HEK293T (cell line): ENCODE data around the gene IQCN.

ENCODE experiments used
- CTCF ChIA-PET: fragments of 350-600 bp; formaldehyde crosslinking; extraction: SDS; loops from one replicate; lab custom pipeline; 2021; ENCODE audit warnings: antibody characterized with exemption, inconsistent platforms; lab: Yijun Ruan, JAX
- POLR2A ChIA-PET: fragments of 350-600 bp; formaldehyde crosslinking; extraction: SDS; loops from one replicate; lab custom pipeline; 2020; ENCODE audit warnings: antibody characterized with exemption, inconsistent platforms; lab: Yijun Ruan, JAX
- DNase-seq: peaks from one replicate; pipeline ENCODE4 v3.0.0; 2012; ENCODE audit warnings: mixed read lengths; ENCODE audit errors: extremely low spot score
- ARNT ChIP-seq: fragments of 450-650 bp; IDR thresholded peaks from 2 replicates; pipeline ENCODE4 v1.6.1; 2017; ENCODE audit warnings: mild to moderate bottlenecking
- BHLHE40 ChIP-seq: fragments of 450-650 bp; IDR thresholded peaks from 2 replicates; pipeline ENCODE4 v1.6.1; 2016; ENCODE audit warnings: mild to moderate bottlenecking, moderate library complexity, borderline replicate concordance
- CTBP1 ChIP-seq: fragments of 450-650 bp; IDR thresholded peaks from 2 replicates; pipeline ENCODE4 v1.6.1; 2016; ENCODE audit warnings: borderline replicate concordance
- ELF4 ChIP-seq: fragments of 450-650 bp; IDR thresholded peaks from 2 replicates; pipeline ENCODE4 v1.6.1; 2017; ENCODE audit warnings: antibody characterized with exemption
- FOXA1 ChIP-seq: fragments of 450-650 bp; IDR thresholded peaks from 2 replicates; pipeline ENCODE4 v1.6.1; 2016; ENCODE audit warnings: mild to moderate bottlenecking
- FOXK2 ChIP-seq: fragments of 450-650 bp; IDR thresholded peaks from 2 replicates; pipeline ENCODE4 v1.6.1; 2016; ENCODE audit warnings: mild to moderate bottlenecking
- FOXM1 ChIP-seq: fragments of 450-650 bp; IDR thresholded peaks from 2 replicates; pipeline ENCODE4 v1.6.1; 2017; ENCODE audit warnings: mild to moderate bottlenecking, borderline replicate concordance
- HDGF ChIP-seq: fragments of 450-650 bp; IDR thresholded peaks from 2 replicates; pipeline ENCODE4 v1.6.1; 2017; ENCODE audit warnings: antibody characterized with exemption, borderline replicate concordance
- L3MBTL2 ChIP-seq: fragments of 450-650 bp; conservative IDR thresholded peaks from 2 replicates; pipeline ENCODE4 v1.6.1; 2016; ENCODE audit warnings: mild to moderate bottlenecking
- LEF1 ChIP-seq: fragments of 450-650 bp; IDR thresholded peaks from 2 replicates; pipeline ENCODE4 v1.6.1; 2017; ENCODE audit warnings: mild to moderate bottlenecking, borderline replicate concordance
- NFRKB ChIP-seq: fragments of 450-650 bp; IDR thresholded peaks from 2 replicates; pipeline ENCODE4 v1.6.1; 2016; ENCODE audit warnings: mild to moderate bottlenecking, moderate library complexity
- PKNOX1 ChIP-seq: fragments of 450-650 bp; IDR thresholded peaks from 2 replicates; pipeline ENCODE4 v1.6.1; 2016
- SP1 ChIP-seq: fragments of 450-650 bp; IDR thresholded peaks from 2 replicates; pipeline ENCODE4 v1.6.1; 2017
- SUZ12 ChIP-seq: fragments of 450-650 bp; IDR thresholded peaks from 2 replicates; pipeline ENCODE4 v1.6.1; 2016; ENCODE audit warnings: mild to moderate bottlenecking
- TARDBP ChIP-seq: fragments of 450-650 bp; IDR thresholded peaks from 2 replicates; pipeline ENCODE4 v1.6.1; 2016
- ZNF384 ChIP-seq: fragments of 450-650 bp; IDR thresholded peaks from 2 replicates; pipeline ENCODE4 v1.6.1; 2016

The IQCN gene

DNA sequence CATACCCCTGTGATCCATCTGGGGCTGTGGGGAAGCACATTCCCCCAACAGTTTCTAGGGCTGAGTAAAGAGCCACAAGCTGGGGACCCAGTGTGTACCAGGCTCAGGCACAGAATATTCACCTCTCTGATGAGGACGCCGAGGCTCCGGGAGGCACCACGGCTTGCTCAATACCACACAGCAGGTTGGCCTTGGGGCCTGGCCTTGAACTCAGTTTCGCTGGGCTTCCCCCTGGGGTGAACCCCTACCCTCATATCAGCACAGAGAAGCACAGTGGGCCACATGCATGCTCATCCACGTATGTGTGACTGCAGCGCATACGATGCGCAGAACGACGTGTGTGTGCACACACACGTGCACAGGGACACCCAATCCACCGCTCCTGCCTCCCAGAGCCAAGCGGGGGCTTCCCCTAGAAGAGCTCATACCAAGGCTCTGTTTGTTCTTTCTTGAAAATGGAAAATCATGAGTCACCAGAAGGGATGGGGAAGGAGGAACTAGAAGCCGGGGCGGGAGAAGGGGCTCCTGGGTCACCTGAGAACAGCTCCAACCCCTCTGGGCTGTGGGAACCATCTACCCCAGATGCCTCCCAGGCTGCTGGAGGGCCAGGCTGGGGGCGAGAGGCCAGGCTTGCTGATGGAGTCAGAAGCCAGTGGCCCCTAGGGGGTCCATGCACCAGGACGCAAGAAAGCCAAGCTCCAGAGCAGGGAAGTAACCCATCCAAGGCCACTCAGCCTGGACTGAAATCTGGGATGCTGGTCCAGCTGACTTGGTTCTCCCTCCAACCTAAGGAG lies 43.1 kb downstream of the IQCN start:
- ChIA-PET POLR2A (interaction anchor here (1.3 kb wide), 1 partner anchor 51 kb away, joined by 4 read pairs; no protein-coding TSS in a partner anchor), CTCF (no interaction called here)
- TF ChIP-seq FOXA1 (no peak), ARNT (no peak), FOXK2 (no peak), NFRKB (no peak), TARDBP (no peak), ELF4 (no peak), LEF1 (no peak), FOXM1 (no peak), PKNOX1 (no peak)
- DNase-seq = no peak

- CTCF ChIA-PET = no interaction called here
- no peak for TF ChIP-seq LEF1
- TF ChIP-seq ZNF384 = no peak
- no peak for TF ChIP-seq FOXM1
- POLR2A ChIA-PET = interaction anchor here (1.3 kb wide), 1 partner anchor 52 kb away, joined by 4 read pairs; no protein-coding TSS in a partner anchor
- DNase-seq = no peak
Measured at GRCh38 chr19:18229915-18230314, 44.3 kb downstream of the IQCN start.

DNA sequence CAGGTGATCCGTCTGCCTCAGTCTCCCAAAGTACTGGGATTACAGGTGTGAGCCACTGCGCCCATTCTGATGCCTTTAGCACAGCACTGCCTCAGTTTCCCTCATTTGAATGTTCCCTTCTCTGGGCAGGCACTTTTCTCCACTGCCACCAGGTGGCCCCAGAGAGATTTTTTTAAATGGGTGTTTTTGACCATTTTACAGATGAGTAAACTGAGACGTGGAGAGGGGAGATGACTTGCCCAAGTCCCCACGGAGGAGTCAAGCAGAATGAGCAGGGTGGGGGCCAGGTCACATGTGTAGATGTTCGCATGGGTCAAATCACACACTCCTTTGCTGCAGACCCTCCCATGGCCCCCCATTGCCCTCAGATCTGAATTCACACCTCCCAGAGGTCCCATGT lies 44.8 kb downstream of the IQCN start:
- ChIA-PET CTCF (no interaction called here), POLR2A (no interaction called here)
- TF ChIP-seq CTBP1 = no peak
- TF ChIP-seq NFRKB = no peak
- no peak for TF ChIP-seq PKNOX1
- no peak for TF ChIP-seq FOXA1
- no peak for TF ChIP-seq SP1
- no peak for TF ChIP-seq HDGF
- TF ChIP-seq FOXK2 = no peak
- TF ChIP-seq ELF4 = no peak
- no peak for TF ChIP-seq FOXM1
- no peak for TF ChIP-seq ARNT
- TF ChIP-seq ZNF384 = no peak
- no peak for TF ChIP-seq BHLHE40
- DNase-seq = no peak

DNA sequence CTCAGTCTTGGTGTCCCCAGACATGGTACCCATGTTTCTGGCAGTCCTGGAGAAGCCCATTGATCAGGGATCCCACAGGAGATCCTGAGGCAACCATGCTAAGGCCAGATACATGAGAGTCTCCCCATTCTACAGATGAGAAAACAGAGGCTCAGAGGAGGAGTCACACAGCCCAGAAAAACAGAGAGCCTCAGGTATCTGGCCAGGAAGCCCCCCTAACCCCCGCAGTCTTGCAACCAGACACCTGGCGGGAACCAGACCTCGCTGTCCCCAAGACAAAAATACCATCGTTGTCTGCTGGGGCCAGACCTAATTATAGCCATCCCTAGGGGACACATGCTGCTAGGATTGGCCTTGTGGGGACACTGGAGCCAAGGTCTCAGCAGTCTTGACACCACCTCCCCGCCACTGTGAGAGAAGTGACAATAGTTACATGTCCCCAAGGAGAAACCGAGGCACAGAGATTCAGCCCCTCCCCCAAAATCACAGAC lies 46.4 kb downstream of the IQCN start:
- DNase-seq = no peak
- no peak for TF ChIP-seq ELF4
- no peak for TF ChIP-seq PKNOX1
- no peak for TF ChIP-seq L3MBTL2
- TF ChIP-seq LEF1 = no peak
- no peak for TF ChIP-seq FOXA1
- no peak for TF ChIP-seq BHLHE40
- no peak for TF ChIP-seq ARNT
- no peak for TF ChIP-seq SP1
- no peak for TF ChIP-seq FOXK2
- TF ChIP-seq HDGF = no peak
- TF ChIP-seq CTBP1 = no peak
- TF ChIP-seq ZNF384 = no peak
- CTCF ChIA-PET = no interaction called here
- POLR2A ChIA-PET = no interaction called here

DNA sequence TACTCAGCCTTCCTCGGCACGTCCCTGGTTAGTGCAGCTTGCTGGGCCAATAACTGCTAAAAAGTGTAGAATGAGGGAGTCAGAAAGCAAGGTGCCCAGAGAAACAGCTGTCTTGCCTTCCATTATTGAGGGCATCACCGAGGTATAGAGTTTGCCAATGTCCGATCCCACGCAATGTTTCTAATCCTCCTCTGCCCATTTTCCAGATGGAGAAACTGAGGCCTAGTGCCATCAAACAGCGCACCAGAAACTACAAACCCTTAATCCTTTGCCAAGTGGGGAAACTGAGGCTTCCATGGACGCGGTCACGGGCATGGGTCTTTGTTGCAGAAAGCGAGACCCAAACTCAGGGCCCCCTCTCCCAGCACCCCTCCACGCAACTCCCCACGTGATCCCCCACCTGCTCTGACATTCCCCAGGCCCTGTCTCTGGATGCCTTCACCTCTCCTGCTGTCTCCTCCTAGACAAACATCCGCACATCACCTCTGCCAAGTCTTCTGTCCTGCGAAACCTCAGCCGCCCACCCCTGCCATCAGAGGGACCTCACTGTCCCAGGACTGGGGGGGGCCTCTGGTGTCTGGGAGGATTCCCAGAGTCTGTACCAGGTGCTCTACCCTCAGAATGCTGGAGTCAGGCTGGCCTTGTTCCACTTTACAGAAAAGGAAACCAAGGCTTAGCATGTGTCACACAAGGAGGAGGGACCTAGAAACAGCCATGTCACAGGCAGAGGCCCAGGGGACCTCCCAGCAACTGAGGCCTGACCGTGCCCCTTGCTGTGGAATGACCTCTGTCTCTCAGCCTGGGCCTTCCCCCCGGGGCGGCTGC lies 47.1 kb downstream of the IQCN start:
- ChIA-PET POLR2A (no interaction called here), CTCF (no interaction called here)
- no peak for TF ChIP-seq NFRKB
- TF ChIP-seq PKNOX1 = no peak
- TF ChIP-seq LEF1 = no peak
- TF ChIP-seq SP1 = no peak
- TF ChIP-seq CTBP1 = no peak
- TF ChIP-seq BHLHE40 = no peak
- TF ChIP-seq SUZ12 = no peak
- TF ChIP-seq FOXK2 = no peak
- no peak for TF ChIP-seq TARDBP
- TF ChIP-seq ARNT = no peak
- no peak for TF ChIP-seq ELF4
- no peak for TF ChIP-seq ZNF384
- no peak for TF ChIP-seq FOXM1
- no peak for TF ChIP-seq HDGF
- TF ChIP-seq FOXA1 = no peak
- TF ChIP-seq L3MBTL2 = no peak
- no peak for DNase-seq
